ENCODE results near the gene GIT2.
"Not testable (repeated sequence)": the region's sequence is repeated elsewhere in the genome, so short reads cannot be mapped to it uniquely, and the experiment has no call there.

The GIT2 gene

GRCh38 chr12:110005319-110005973, 9.3 kb upstream of the GIT2 start:
- peak; percentile 24 to 26 for DNase-seq

- no peak for DNase-seq
These were observed 8.4 kb upstream of the GIT2 start for GRCh38 chr12:110004598-110004997.

GRCh38 chr12:110002676-110003515, 6.7 kb upstream of the GIT2 start:
- no peak for DNase-seq

DNA sequence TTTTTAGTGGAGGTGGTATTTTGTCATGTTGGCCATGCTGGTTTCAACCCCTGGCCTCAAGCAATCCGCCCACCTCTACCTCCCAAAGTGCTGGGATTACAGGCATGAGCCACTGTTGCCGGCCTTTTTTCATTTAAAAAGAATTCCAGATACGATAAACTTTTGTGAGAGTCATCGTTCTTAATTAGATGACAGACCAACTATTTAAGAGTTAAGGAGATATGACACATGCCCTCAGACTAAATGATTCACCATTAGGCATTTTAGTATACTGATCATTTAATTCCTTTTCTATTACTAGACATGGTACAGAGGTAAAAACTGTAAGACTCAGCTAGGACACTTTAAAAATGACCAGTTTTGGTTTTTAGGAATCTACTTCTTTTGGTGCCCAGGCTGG, 5.4 kb upstream of the GIT2 start:
- DNase-seq, result no peak

- peak; percentile 29 to 34 for DNase-seq
These were observed 3.9 kb upstream of the GIT2 start for GRCh38 chr12:109999983-110000505.

- DNase-seq, result peak in 1 of 2 donors; percentile 25
These were observed 3.4 kb upstream of the GIT2 start for GRCh38 chr12:109999649-109999971.

GRCh38 chr12:109998904-109999648, 2.9 kb upstream of the GIT2 start, which contains the start of gene ANKRD13A:
Gene ANKRD13A, plus strand, starts transcription at chr12:109999430. Its CDS starts 259 bp downstream, at chr12:109999689.
- peak; percentile 84 to 86 for DNase-seq

DNA sequence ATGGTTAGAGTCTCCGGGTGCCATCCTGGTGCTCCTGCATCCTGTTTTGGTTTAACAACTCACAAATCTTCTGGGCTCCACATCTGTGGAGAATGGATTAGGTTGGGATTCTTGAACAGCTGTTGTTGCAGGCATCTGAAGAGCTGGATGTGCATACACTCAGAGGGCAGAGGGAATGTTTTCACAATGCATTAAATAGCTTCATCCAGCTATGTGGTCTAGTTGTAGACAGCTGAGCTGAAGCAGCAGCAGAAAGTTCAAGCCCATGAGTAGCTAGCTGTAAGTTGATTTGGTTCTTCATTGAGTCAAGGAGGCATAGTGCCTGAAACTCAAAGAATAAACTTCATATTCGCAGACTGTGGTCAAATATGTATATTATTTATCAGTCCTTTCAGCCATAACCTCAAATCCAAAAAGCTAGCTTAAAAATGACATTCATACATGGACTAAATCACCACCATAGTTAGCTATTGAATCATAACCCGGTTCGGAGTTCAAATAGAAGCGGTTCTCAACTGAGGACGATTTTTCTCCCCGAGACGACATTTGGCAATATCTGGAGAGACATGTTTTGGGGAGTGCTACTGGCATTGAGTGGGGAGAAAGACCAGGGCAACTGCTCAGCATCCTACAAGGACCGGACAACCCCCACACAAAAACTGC, 2.2 kb upstream of the GIT2 start:
- no peak for DNase-seq

DNA sequence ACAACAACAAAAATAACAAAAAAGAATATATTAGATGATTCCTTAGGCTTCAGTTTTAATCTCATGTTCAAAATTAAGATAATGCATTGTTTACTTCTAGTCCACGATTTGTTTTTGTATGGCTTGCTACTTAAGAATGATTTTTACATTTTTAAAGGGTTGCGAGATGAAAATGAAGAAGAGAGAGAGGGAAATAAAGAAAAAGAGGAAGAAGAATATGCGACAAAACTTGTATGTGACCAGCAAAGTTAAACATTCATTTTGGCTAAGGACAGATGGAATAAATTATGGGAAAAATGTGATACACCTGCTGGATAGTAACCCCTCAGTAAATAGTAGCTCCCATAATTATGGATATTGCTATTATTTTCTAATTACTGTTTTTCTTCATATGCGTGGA, 1.2 kb upstream of the GIT2 start:
- no peak for DNase-seq

DNA sequence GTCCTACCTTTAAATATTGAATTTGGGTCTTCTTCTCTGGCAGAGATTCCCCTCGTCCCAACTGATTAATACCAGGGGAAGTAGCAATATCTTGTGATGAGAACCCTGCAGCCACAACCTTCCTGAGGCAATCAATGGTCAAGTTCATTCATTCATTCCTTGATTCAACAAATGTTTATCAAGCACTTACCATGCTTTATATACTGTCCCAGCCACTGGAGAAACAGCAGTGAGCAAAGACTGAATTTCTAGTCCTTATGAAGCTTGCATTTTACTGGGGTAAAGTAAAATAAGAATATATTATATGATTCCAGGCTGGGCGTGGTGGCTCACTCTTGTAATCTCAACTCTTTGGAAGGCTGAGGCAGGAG, 300 bp upstream of the GIT2 start:
- DNase-seq, result no peak

- no peak for DNase-seq
These were observed 845 bp downstream of the GIT2 start for GRCh38 chr12:109995361-109995685.

DNA sequence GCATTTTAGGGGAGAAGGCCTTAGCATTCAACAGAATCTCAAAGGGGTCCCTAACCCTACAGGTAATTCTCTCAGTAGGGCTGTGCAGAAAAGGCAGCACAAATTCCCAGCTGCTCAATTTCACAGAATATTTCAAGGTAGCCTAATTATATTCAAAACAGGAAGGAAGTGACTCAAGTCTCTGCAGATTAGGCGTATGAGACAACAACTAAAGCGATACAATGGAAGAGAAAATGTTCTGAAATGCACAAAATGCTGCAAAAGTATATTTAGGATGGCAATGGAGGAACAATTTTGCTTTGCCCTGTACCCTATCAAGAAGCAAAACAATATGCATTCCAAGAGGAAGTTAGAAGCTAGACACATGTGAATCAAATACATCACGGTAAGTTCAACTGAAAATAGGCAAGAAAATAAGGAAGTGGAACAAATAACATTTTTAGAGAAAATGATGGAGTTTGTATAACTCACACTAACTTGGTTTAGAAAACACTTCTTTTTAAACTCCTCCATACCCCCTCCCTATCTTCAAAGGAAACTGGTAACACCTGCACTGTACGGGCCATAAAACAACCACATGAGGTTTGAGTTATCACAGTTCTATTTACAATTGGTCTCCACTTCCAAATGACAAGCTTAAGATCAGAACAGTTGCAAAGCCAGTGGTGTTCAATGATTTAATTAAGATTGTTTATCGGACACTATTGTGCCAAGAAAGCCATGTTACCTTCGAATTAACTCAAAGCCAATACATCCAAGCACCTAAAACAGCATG, 1.6 kb downstream of the GIT2 start:
- DNase-seq, result no peak

- no peak for DNase-seq
These were observed 3.1 kb downstream of the GIT2 start for GRCh38 chr12:109993091-109993490.

DNA sequence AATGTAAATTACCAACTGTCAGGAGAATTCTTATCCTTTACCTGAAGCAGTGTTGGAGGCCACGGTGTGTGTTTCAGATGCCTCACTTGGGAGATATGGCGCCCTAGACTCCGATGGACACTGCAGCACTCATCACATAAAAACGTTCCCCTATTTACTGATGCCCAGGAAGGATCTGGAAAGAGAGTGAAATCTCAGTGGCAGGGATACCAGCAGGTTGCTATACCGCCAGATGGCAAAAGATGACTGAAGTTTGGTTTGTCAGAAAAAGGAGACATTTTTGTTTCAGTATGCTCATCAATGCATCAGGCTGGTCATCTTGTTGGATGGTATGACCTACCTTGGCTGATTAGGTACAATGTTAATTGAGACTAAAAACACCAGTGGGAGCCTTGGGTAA, 4.6 kb downstream of the GIT2 start:
- no peak for DNase-seq

- no peak for DNase-seq
These were observed 6.8 kb downstream of the GIT2 start for GRCh38 chr12:109989380-109989779.

DNA sequence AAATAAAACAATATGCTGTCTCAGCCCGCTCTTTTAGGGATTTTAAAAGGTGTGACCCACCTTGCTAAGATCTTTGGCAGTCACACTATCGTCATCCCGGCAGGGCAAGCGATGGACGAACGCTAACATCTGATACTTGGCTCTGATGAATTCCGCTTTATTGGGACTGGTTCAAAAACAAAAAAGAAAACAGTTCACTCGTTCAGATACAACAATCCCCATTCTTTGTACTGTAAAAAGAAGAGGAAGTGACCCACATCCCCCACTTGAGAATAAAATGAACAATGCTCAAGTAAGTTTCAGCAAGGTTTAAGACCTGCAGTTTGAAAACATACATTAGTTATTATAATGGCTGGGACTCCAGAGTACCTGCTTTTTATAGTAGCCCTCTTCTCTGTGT, 7.3 kb downstream of the GIT2 start:
- no peak for DNase-seq

DNA sequence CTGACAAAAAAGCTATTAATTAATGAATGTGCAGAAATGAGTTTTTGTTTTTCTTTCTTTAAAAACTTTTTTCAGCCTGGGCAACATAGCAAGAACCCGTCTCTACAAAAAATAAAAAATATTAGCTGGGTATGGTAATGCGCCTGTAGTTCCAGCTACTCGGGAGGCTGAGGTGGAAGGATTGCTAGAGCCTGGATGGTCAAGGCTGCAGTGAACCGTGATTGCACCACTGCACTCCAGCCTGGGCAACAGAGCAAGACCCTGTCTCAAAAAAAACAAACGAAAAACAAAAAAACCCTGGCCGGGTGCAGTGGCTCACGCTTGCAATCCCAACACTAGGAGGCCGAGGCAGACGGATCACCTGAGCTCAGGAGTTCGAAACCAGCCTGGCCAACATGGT, 7.9 kb downstream of the GIT2 start:
- no peak for DNase-seq

GRCh38 chr12:109987615-109988014, 8.6 kb downstream of the GIT2 start:
- no peak for DNase-seq

DNA sequence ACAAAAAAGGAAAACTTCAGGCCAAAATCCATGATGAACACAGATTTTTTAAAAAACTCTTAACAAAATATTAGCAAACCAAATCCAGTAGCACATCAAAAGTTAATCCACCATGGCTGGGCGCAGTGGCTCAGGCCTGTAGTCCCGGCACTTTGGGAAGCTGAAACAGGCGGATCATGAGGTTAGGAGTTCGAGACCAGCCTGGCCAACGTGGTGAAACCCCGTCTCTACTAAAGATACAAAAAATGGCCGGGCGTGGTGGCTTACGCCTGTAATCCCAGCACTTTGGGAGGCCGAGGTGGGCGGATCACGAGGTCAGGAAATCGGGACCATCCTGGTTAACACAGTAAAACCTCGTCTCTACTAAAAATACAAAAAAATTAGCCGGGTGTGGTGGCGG, 9.9 kb downstream of the GIT2 start:
- not testable (repeated sequence) for DNase-seq

DNA sequence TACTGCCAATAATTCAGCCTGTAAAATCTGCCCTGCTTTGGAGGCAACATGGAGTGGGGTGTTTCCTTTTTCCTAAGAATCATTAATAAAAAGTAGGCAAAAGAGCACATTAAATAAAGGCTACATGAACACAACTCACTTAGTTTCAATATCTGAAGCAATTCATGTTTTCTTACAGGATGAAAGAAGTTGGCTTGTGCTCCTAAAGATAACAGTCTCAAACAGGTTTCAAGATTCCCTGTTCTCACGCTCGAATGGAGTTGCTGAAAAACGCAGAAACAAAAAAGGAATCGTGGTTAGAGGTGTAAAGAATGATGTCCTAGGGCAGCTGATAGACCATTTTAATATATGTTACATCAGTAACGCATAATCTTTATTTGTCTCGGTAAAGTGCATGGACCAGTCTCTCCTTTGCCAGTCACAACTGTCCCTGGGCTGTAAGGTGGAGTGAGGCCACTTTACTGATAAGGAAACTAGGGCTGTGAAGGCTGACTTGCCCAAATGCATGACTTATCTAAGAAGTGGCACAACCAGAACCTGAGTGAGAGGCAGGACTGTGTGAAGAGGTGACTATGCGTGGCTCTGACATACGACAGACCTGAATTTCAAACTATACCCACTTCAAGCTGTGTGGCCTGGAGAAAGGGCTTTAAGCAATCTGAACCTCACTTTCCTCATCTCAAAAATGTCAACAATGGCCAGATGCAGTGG, 12.6 kb downstream of the GIT2 start:
- no peak for DNase-seq

GRCh38 chr12:109982210-109982609, 14.0 kb downstream of the GIT2 start:
- no peak for DNase-seq

- DNase-seq, result peak; percentile 65 to 67
These were observed 14.9 kb downstream of the GIT2 start for GRCh38 chr12:109981311-109981710.
